Lower lobe of right lung (tissue), 2 donors: ENCODE measurements around the gene SIPA1L2. TPM values are rescaled to one million over a fixed set of nuclear protein-coding genes. Genes with fewer than 3 reads are reported as not detected.

Experiments used
- ATAC-seq, 2 donors: fragments of 200-7000 bp; cut with Tn5 transposase; one replicate each; pipeline ENCODE4 v1.9.1; 2020 to 2022; ENCODE audit warnings: mild to moderate bottlenecking in 2 of 2, moderate library complexity in 2 of 2
- DNase-seq: peaks from one replicate; pipeline ENCODE4 v3.0.0-alpha.2; 2020
- H3K27ac ChIP-seq: fragments of 200-600 bp; one replicate; pipeline ENCODE4 v1.8.0; 2022
- H3K27me3 ChIP-seq: fragments of 200-600 bp; one replicate; pipeline ENCODE4 v1.8.0; 2022; ENCODE audit warnings: low read depth
- H3K36me3 ChIP-seq: fragments of 200-600 bp; one replicate; pipeline ENCODE4 v1.8.0; 2022; ENCODE audit warnings: mild to moderate bottlenecking
- H3K4me1 ChIP-seq: fragments of 200-600 bp; one replicate; pipeline ENCODE4 v1.8.0; 2022
- H3K4me3 ChIP-seq: fragments of 200-600 bp; one replicate; pipeline ENCODE4 v1.8.0; 2022; ENCODE audit warnings: mild to moderate bottlenecking
- H3K9me3 ChIP-seq: fragments of 200-600 bp; one replicate; pipeline ENCODE4 v1.8.0; 2022
- intact Hi-C: fragments of 100-400 bp; cut with DNase I; formaldehyde crosslinking; loops from one replicate; pipeline ENCODE4 v1.11.0; 2022
- total RNA-seq: library from RNA; stranded (reverse); fragmentation: NEBNext Ultra II Directional; extraction: Animal tissue kit (Norgen Biotek cat#: 25700); gene quantifications from one replicate; pipeline ENCODE4 v1.2.1, GENCODE V29; 2021
- TF ChIP-seq, protein P1 (sequence below): fragments of 200-600 bp; IDR thresholded peaks from one replicate; pipeline ENCODE4 v1.8.0; 2022; ENCODE audit warnings: antibody characterized with exemption, mild to moderate bottlenecking
- donor health status: DM: no; HTN: yes; CAD: no; lungs with severe emphysema.

Gene SIPA1L2
- total RNA-seq, 1 donor from 2014 or later = 45.5 TPM

DNA sequence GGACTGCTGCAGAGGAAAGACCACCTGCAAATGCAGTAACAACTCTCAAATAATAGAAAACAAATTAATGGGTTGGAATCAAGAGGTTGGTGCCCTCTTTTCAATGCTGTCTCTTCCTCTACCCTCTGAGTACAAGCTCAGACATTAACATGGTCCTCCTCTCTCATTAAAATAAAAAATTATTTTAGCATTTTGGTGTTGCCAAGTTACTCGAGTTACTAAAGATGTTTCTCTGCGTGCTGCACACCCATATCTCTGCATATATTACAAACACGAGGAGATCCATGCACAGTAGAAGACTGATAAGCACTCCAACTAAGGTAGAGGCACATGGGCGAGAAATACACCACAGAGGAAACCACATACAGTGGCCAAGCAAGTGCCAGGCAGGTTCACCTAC lies 21.5 kb downstream of the SIPA1L2 start:
- ATAC-seq = no peak
- Histone ChIP-seq H3K27me3 (no peaks in the 10 kb centered on the region), H3K4me3 (no peak overlapping the region), H3K27ac (no peak overlapping the region), H3K4me1 (peaks cover 14% of the 10 kb centered on the region), H3K36me3 (no peaks in the 10 kb centered on the region), H3K9me3 (no peaks in the 10 kb centered on the region)
- TF ChIP-seq, protein P1, sequence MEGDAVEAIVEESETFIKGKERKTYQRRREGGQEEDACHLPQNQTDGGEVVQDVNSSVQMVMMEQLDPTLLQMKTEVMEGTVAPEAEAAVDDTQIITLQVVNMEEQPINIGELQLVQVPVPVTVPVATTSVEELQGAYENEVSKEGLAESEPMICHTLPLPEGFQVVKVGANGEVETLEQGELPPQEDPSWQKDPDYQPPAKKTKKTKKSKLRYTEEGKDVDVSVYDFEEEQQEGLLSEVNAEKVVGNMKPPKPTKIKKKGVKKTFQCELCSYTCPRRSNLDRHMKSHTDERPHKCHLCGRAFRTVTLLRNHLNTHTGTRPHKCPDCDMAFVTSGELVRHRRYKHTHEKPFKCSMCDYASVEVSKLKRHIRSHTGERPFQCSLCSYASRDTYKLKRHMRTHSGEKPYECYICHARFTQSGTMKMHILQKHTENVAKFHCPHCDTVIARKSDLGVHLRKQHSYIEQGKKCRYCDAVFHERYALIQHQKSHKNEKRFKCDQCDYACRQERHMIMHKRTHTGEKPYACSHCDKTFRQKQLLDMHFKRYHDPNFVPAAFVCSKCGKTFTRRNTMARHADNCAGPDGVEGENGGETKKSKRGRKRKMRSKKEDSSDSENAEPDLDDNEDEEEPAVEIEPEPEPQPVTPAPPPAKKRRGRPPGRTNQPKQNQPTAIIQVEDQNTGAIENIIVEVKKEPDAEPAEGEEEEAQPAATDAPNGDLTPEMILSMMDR = no peak
- DNase-seq = no peak
- intact Hi-C loops = no loop called here

DNA sequence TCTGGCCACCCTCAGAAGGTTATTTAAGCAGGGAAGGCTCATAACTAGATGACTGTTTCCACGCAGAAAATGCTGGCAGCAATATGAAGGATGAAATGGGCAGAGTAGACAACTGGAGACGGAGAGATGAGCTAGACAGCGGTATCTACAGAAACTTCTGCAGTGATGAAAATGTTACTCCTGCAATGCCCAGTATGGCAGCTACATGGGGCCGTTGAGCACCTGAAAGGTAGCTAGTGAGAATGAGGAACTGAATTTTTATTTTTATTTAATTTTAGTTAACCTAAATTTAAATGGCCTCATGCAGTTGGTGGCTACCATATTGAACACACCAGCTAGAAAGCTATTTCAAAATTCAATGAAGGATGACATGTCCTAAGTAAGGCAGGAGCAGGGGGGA lies 27.3 kb downstream of the SIPA1L2 start:
- TF ChIP-seq, protein P1 = peak; percentile 11
- Histone ChIP-seq H3K4me3 (no peak overlapping the region), H3K4me1 (peaks cover 31% of the 10 kb centered on the region), H3K27ac (no peak overlapping the region), H3K36me3 (no peaks in the 10 kb centered on the region), H3K27me3 (no peaks in the 10 kb centered on the region), H3K9me3 (no peaks in the 10 kb centered on the region)
- intact Hi-C loops = no loop called here
- no peak for DNase-seq
- ATAC-seq = no peak

DNA sequence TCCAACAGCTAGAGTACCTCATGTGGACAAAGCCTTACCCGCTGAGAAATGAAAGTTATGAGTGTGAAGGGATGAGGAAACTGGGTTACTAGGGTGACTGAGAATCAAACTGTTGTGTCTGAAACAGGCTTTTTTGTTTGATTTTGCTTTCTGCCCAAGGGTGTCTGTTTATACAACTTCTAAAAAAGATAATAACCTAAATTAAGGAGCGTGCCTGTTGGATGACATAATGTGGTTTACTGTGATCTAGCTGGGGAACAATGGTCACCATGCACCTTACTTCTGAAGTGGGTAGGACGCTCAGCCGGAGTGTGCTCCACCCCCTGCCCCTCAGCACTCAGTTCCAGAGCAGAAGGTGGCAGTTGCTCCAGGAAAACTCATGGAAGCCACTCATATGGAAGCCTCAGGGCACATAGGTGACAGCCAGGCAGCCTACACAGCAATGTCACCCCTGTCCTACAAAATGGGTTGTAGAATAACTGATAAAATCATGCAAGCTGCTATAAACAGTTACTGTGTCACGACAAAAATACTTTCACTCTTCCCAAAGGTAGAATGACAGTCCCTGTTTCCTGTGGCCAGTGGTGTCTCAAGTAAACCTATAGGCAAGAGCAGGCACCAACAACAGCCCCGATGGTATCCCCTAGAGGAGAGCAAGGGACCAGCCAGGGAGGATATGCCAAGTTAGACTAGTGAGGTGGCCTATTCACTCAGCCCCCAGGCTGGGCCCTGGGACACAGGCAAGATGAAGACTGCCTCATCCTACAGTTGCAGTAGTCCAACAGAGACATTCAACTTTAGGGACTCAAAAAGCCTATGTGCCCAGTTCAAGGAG lies 29.3 kb downstream of the SIPA1L2 start:
- no peak overlapping the region for H3K4me3 ChIP-seq
- H3K4me1 ChIP-seq = peaks cover 42% of the 10 kb centered on the region
- peak; percentile 54 to 59 for ATAC-seq
- H3K27me3 ChIP-seq = no peaks in the 10 kb centered on the region
- peak overlapping the region; percentile 36 for H3K27ac ChIP-seq
- H3K36me3 ChIP-seq = no peaks in the 10 kb centered on the region
- TF ChIP-seq, protein P1 = no peak
- H3K9me3 ChIP-seq = no peaks in the 10 kb centered on the region
- DNase-seq = no peak
- intact Hi-C loops = no loop called here

DNA sequence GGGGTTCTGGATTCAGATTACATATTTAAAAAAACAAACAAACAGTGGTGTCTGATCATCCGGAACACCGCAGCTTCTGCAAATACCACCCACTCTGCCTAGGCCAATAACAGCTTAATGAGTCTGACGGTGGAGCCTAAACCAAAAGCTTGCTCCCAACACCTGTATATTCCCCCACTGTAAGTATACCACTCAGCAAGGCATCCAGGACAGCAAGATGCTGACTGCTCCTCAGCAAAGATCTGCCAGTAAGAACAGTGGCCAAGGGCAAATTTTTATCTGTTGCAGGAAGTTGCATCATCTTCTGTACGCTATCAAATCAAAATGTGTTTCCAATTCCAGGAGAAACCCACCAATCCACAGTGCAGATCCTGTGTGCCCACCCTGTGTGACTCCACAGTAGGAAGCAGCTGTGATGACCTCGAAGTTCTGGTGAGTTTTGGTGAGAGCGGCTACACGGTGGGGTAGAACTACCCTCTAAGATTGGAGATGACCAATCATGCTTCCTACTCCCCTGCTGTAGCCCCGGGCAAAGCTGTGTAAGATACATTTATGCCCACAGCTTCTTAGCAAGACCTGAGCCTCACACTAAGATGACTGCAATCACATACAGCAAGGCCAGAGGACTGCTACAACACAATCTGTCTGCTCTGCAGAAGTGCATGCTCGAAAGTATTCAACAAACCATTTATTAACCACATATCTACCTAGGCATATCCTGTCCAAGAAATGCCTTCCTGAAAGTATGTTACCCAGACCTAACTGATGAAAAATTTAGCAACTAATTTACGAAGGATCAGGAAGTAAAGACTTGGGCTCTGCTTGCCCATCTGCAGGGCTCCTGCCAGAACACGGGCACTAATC lies 30.5 kb downstream of the SIPA1L2 start:
- H3K4me3 ChIP-seq = no peak overlapping the region

DNA sequence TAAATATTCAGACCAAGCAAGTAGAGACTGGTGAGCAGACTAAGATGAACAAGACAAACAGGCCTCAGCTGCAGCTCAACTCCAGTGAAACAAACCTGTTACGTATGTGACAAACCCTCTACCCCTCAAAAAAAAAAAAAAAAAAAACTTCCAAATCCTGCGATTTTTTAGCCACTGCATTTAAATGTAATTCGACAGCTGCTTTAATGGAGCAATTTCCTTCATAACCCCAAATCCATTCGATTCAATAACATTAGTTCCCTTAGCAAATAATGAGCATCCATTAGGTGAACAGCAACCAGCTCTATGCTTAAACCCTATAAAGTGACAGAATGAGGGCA lies 31.1 kb downstream of the SIPA1L2 start:
- Histone ChIP-seq H3K4me1 (peaks cover 48% of the 10 kb centered on the region), H3K27ac (no peak overlapping the region), H3K27me3 (no peaks in the 10 kb centered on the region), H3K36me3 (no peaks in the 10 kb centered on the region), H3K9me3 (no peaks in the 10 kb centered on the region), H3K4me3 (no peak overlapping the region)
- TF ChIP-seq, protein P1 = no peak
- intact Hi-C loops = no loop called here
- ATAC-seq = no peak
- DNase-seq = no peak

More for the DNA sequence above, 30.5 kb downstream of the SIPA1L2 start:
- intact Hi-C loops = no loop called here
- ATAC-seq = peak; percentile 24 to 35
- Histone ChIP-seq H3K4me1 (peaks cover 48% of the 10 kb centered on the region), H3K27ac (peak overlapping the region; percentile 18), H3K36me3 (no peaks in the 10 kb centered on the region), H3K27me3 (no peaks in the 10 kb centered on the region), H3K9me3 (no peaks in the 10 kb centered on the region)
- no peak for DNase-seq
- TF ChIP-seq, protein P1 = no peak
